HCT116 (cell line): ENCODE results near the gene S1PR3. TPM values are rescaled to one million over a fixed set of nuclear protein-coding genes. Genes with fewer than 3 reads are reported as not detected.

Experiments
- ATAC-seq: fragments of 200-7000 bp; cut with Tn5 transposase; 2 replicates; pipeline ENCODE4 v1.9.1; 2020; ENCODE audit warnings: mild to moderate bottlenecking, moderate library complexity
- BruUV-seq: library from RNA; stranded (reverse); fragments of 400-500 nt; replicated peaks from 2 replicates; lab custom pipeline; 2021; lab: Mats Ljungman, UMichigan
- CTCF ChIA-PET: fragments of 300-600 bp; sonication (Branson Sonifier 250); formaldehyde crosslinking; loops from one replicate; lab custom pipeline; 2021; ENCODE audit warnings: antibody characterized with exemption; lab: Charles Lee
- POLR2A ChIA-PET: fragments of 300-600, 350-600 bp; sonication (Branson Sonifier 250); formaldehyde crosslinking; loops from one replicate; lab custom pipeline; 2021; ENCODE audit warnings: antibody characterized with exemption; lab: Charles Lee
- RAD21 ChIA-PET, 2 experiments: fragments of 300-600 bp; sonication (Branson Sonifier 250); formaldehyde crosslinking; loops; one replicate each; lab custom pipeline; 2023; ENCODE audit warnings: low total read pairs in 2 of 2; ENCODE audit not compliant: uncharacterized antibody in 2 of 2, unreplicated experiment in 2 of 2, low non-redundant PET in 1 of 2; lab: Charles Lee
- DNase-seq: peaks from one replicate; pipeline ENCODE4 v3.0.0-alpha.2; 2010; ENCODE audit warnings: low read depth, low spot score
- H2AFZ ChIP-seq: fragments of 200-600 bp; shearing (Covaris generic), sonication (generic); 2 replicates; pipeline ENCODE4 v1.6.1; 2017; ENCODE audit warnings: low read depth, mixed run types, mixed read lengths, antibody characterized with exemption, low read length; ENCODE audit not compliant: poor library complexity, severe bottlenecking
- H3K27ac ChIP-seq: 2 replicates; pipeline ENCODE4 v1.5.1; 2012; ENCODE audit warnings: low read depth, low read length
- H3K27me3 ChIP-seq: fragments of 200-600 bp; sonication (generic); 2 replicates; pipeline ENCODE4 v1.6.1; 2016; ENCODE audit warnings: mixed run types, low read length, mixed read lengths; ENCODE audit not compliant: insufficient read depth
- H3K36me3 ChIP-seq, 2 experiments: fragments of 200-500 bp in 1 of 2; fragments of 200-600 bp in 1 of 2; sonication (Bioruptor generic) in 1 of 2; sonication (generic) in 1 of 2; 2 replicates each; pipeline versions ENCODE4 v1.5.1 to v1.6.1; 2014 to 2016; ENCODE audit warnings: low read length in 2 of 2, inconsistent platforms in 1 of 2, mixed read lengths in 1 of 2, mixed run types in 1 of 2; ENCODE audit not compliant: insufficient read depth in 2 of 2, control insufficient read depth in 1 of 2
- H3K4me1 ChIP-seq, 2 experiments: fragments of 200-600 bp in 1 of 2; sonication (generic) in 1 of 2; 2 replicates each; pipeline versions ENCODE4 v1.5.1 to v1.6.1; 2012 to 2017; ENCODE audit warnings: low read length in 2 of 2, inconsistent platforms in 1 of 2, mild to moderate bottlenecking in 1 of 2, mixed read lengths in 1 of 2, mixed run types in 1 of 2, moderate library complexity in 1 of 2; ENCODE audit not compliant: insufficient read depth in 2 of 2, control insufficient read depth in 1 of 2
- H3K4me2 ChIP-seq: fragments of 200-600 bp; sonication (generic); 2 replicates; pipeline ENCODE4 v1.6.1; 2017; ENCODE audit warnings: mixed run types, low read length, mixed read lengths
- H3K4me3 ChIP-seq, 2 experiments: fragments of 200-600 bp in 1 of 2; sonication (generic) in 1 of 2; replicated peaks in 1 of 2; 2 replicates each; pipeline ENCODE4 v1.5.1; 2011 to 2016; ENCODE audit warnings: low read length in 2 of 2, control low read depth in 1 of 2, low read depth in 1 of 2, mild to moderate bottlenecking in 1 of 2, mixed read lengths in 1 of 2, mixed run types in 1 of 2
- H3K79me2 ChIP-seq: fragments of 200-600 bp; sonication (generic); 2 replicates; pipeline ENCODE4 v1.6.1; 2017; ENCODE audit warnings: mild to moderate bottlenecking, mixed run types, low read length, moderate library complexity, mixed read lengths; ENCODE audit not compliant: insufficient read depth
- H3K9ac ChIP-seq: fragments of 200-600 bp; sonication (generic); 2 replicates; pipeline ENCODE4 v1.6.1; 2016; ENCODE audit warnings: low read length, mixed read lengths
- H3K9me2 ChIP-seq: fragments of 200-600 bp; sonication (generic), shearing (Covaris generic); 2 replicates; pipeline ENCODE4 v1.6.1; 2017; ENCODE audit warnings: mixed run types, mild to moderate bottlenecking, moderate library complexity; ENCODE audit not compliant: insufficient read depth
- H3K9me3 ChIP-seq, 2 experiments: fragments of 200-500 bp in 1 of 2; fragments of 200-600 bp in 1 of 2; sonication (Bioruptor generic) in 1 of 2; sonication (generic) in 1 of 2; 2 replicates each; pipeline ENCODE4 v1.6.1; 2014 to 2017; ENCODE audit warnings: low read length in 2 of 2, mixed read lengths in 2 of 2, inconsistent platforms in 1 of 2, low read depth in 1 of 2, mild to moderate bottlenecking in 1 of 2, mixed run types in 1 of 2, moderate library complexity in 1 of 2; ENCODE audit not compliant: control insufficient read depth in 1 of 2, insufficient read depth in 1 of 2
- H4K20me1 ChIP-seq: fragments of 200-600 bp; sonication (generic), shearing (Covaris generic); 2 replicates; pipeline ENCODE4 v1.6.1; 2017; ENCODE audit warnings: mixed run types, mild to moderate bottlenecking, moderate library complexity; ENCODE audit not compliant: insufficient read depth
- CBX3 ChIP-seq: IDR thresholded peaks from 2 replicates; pipeline ENCODE4 v1.6.1; 2012; ENCODE audit warnings: low read depth
- CTCF ChIP-seq, 3 experiments: fragments of 200-600 bp in 1 of 3; sonication (generic) in 1 of 3; IDR thresholded peaks in 2 of 3; conservative IDR thresholded peaks in 1 of 3; 2 replicates each; pipeline ENCODE4 v1.5.1; 2012 to 2017; ENCODE audit warnings: low read depth in 2 of 3, low read length in 2 of 3, antibody characterized with exemption in 1 of 3, borderline replicate concordance in 1 of 3, control low read depth in 1 of 3, mild to moderate bottlenecking in 1 of 3, mixed read lengths in 1 of 3, mixed run types in 1 of 3, moderate library complexity in 1 of 3; ENCODE audit not compliant: insufficient read depth in 1 of 3
- EZH2phosphoT487 ChIP-seq: fragments of 200-600 bp; IDR thresholded peaks from 2 replicates; pipeline ENCODE4 v1.6.1; 2018; ENCODE audit warnings: antibody characterized with exemption, borderline replicate concordance
- REST ChIP-seq: IDR thresholded peaks from 2 replicates; pipeline ENCODE4 v1.6.1; 2012; ENCODE audit warnings: low read depth
- SRF ChIP-seq: IDR thresholded peaks from 2 replicates; pipeline ENCODE4 v1.6.1; 2012; ENCODE audit warnings: low read depth
- TCF7L2 ChIP-seq: IDR thresholded peaks from 2 replicates; pipeline ENCODE4 v1.7.0; 2011; ENCODE audit warnings: borderline replicate concordance, inconsistent platforms; ENCODE audit not compliant: insufficient read depth, insufficient read length; ENCODE audit errors: extremely low read depth
- intact Hi-C: fragments of 100-400 bp; cut with micrococcal nuclease; formaldehyde crosslinking; loops from 2 replicates; pipeline ENCODE4 v1.10.0; 2022
- total RNA-seq: library from RNA; stranded (reverse); gene quantifications from one replicate; pipeline ENCODE4 v1.2.1, GENCODE V29; 2021; ENCODE audit not compliant: unreplicated experiment

The S1PR3 gene
- total RNA-seq, 1 experiment from 2014 or later: 0.07 TPM

- CTCF ChIA-PET: no interaction called here
- POLR2A ChIA-PET: no interaction called here
Observed at GRCh38 chr9:88994469-88995199, 3.4 kb downstream of the S1PR3 start.

GRCh38 chr9:88995200-88995577 is 3.9 kb downstream of the S1PR3 start:
- ChIA-PET RAD21 (no interaction called here), POLR2A (no interaction called here), CTCF (no interaction called here)
- DNase-seq (no peak), ATAC-seq (no peak)
- H3K4me3 ChIP-seq: no peak overlapping the region
- no peaks in the 10 kb centered on the region for H3K79me2 ChIP-seq
- no TSS peak for BruUV-seq
- no peak overlapping the region for H3K27ac ChIP-seq
- no peaks in the 10 kb centered on the region for H3K27me3 ChIP-seq
- no peaks in the 10 kb centered on the region for H3K9me2 ChIP-seq
- H3K36me3 ChIP-seq: no peaks in the 10 kb centered on the region
- H3K9ac ChIP-seq: no peak overlapping the region
- no peaks in the 10 kb centered on the region for H3K9me3 ChIP-seq
- intact Hi-C loops: no loop called here
- H3K4me2 ChIP-seq: no peak overlapping the region
- no peaks in the 10 kb centered on the region for H3K4me1 ChIP-seq
- no peaks in the 10 kb centered on the region for H4K20me1 ChIP-seq
- H2AFZ ChIP-seq: no peak overlapping the region
- no peak for TF ChIP-seq CTCF (IDR thresholded peaks at IDR 0.05 in 2 of 3, conservative IDR thresholded peaks at IDR 0.05 in 1 of 3; ENCODE audit: borderline replicate concordance in 1 of 3, insufficient read depth in 1 of 3, low read depth in 2 of 3, low read length in 2 of 3)
- no peak for TF ChIP-seq EZH2phosphoT487
- TF ChIP-seq CBX3: no peak
- no peak for TF ChIP-seq TCF7L2
- no peak for TF ChIP-seq REST

More at GRCh38 chr9:88994469-88995199, 3.4 kb downstream of the S1PR3 start:
- intact Hi-C loops: no loop called here
- no peaks in the 10 kb centered on the region for H3K79me2 ChIP-seq
- no peak overlapping the region for H3K27ac ChIP-seq
- no peaks in the 10 kb centered on the region for H4K20me1 ChIP-seq
- no peaks in the 10 kb centered on the region for H3K9me3 ChIP-seq
- no peaks in the 10 kb centered on the region for H3K36me3 ChIP-seq
- no peaks in the 10 kb centered on the region for H3K4me1 ChIP-seq
- BruUV-seq: no TSS peak
- no peak overlapping the region for H3K4me3 ChIP-seq
- no peaks in the 10 kb centered on the region for H3K9me2 ChIP-seq
- DNase-seq: no peak
- TF ChIP-seq CBX3 (no peak), SRF (no peak)
- H3K9ac ChIP-seq: no peak overlapping the region
- no peak overlapping the region for H3K4me2 ChIP-seq
- RAD21 ChIA-PET: no interaction called here
- H3K27me3 ChIP-seq: no peaks in the 10 kb centered on the region
- ATAC-seq: no peak
- no peak overlapping the region for H2AFZ ChIP-seq
